ENCODE results near the gene LAYN.

The LAYN gene, protein sequence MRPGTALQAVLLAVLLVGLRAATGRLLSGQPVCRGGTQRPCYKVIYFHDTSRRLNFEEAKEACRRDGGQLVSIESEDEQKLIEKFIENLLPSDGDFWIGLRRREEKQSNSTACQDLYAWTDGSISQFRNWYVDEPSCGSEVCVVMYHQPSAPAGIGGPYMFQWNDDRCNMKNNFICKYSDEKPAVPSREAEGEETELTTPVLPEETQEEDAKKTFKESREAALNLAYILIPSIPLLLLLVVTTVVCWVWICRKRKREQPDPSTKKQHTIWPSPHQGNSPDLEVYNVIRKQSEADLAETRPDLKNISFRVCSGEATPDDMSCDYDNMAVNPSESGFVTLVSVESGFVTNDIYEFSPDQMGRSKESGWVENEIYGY

DNA sequence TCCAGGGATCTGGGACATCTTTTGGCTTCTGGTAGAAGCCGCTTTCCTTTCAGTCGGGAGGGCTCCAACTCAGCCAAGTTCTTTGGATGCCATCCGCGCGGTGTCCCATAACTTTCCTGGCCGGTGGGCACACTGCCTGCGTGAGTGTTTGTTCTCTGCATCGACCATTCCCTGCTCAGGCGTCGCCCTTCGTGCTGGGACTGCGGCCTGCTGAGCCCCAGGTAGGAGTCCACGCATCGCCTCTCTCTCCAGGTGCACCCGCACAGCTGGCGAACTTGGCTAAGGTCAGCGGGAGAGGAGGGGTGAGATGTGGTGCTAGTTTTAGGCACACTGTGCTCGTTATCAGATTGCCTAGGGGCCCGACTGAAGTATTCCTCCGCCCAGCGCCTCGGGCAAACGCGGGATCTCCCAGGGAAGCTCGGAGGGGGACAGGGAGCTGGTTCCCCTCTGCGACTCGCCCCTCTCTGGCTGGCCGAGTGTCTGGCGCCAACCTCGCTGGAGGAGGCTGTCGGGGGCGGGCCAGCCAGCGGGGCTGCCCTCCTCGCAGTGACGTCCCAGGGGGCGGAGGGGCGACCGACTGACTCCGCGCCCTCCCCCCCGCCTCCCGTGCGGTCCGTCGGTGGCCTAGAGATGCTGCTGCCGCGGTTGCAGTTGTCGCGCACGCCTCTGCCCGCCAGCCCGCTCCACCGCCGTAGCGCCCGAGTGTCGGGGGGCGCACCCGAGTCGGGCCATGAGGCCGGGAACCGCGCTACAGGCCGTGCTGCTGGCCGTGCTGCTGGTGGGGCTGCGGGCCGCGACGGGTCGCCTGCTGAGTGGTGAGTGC, at the start of gene LAYN:
TSS of gene LAYN (plus strand) at position 607 of the 823 bp plus-strand sequence. CDS start at position 731, 124 bp downstream.
- DNase-seq (ENCODE audit: low spot score): no peak

DNA sequence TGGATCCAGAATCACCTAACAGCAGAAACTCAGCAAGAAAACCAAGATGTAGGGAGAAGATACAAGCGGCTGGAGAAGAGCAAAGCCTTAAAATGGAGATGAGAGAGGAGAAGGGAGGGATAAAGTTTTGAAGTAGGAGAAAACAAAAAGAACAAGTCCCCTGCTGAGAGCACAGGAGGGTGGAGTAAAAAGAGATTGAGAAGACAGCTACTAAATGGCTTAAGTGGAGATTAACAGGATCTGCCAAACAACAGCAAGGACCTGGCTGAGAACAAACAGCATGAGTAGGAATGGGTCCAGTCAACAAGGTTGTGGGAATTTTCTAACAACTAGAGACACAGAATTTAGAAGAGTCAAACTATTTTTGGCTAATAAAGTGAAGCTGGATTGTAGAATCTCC, 46.5 kb upstream of the LAYN start:
- no peak for DNase-seq (ENCODE audit: low spot score)

DNA sequence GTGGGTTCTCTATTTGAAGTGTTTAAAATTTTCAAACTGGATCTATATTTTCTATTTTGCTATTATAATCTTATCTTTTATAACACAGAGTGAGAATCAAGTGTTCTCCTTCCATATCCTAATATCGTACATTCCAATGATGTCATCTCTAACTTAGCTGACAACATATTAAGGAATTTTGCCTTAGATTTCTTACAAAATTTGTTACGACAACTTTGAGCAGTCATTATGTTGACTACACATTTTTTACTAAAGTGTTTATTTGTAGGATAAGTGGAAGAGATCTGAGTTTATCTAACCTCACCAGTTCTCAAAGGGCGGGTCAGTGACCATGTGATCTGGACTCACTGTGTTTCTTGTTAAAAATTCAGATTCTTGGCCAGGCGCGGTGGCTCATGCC, 41.0 kb upstream of the LAYN start:
- no peak for DNase-seq (ENCODE audit: low spot score)

DNA sequence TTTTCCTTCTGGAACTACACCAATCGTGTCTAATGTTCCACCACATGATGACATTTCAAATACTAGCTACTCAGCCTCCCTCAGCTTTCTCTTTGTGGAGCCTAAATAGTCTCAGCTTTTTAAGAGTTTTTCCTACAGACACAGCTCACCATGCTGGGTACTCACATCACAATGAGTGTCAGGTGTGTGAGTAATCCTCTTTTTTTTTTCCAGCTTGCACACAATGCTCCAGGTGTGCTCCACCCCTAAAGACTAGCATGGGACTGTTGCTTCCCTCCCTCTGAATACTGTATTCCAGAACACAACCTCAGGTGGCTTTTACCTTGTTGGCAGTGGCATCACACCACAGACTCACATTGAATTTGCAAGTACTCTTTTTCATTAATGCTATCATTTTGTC, 40.0 kb upstream of the LAYN start:
- DNase-seq (ENCODE audit: low spot score): no peak

DNA sequence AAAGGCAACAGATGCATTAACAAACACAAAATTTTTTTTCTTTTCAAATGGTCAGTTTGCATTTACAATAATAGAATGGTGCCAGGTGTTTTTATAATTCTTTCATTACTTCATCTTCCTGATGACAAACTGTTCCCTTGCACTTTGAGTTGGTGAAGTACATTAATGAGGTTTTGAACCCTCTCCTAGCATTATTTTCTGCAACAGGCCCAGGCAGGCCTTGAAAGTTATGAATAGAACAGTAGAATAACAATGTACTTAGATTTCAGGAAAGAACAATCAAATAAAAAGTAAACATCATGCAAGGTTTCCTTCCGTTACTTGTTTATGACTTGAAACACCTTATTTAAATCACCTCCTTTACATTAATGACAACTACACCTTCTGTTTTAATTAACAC, 37.9 kb upstream of the LAYN start:
- DNase-seq (ENCODE audit: low spot score): no peak

DNA sequence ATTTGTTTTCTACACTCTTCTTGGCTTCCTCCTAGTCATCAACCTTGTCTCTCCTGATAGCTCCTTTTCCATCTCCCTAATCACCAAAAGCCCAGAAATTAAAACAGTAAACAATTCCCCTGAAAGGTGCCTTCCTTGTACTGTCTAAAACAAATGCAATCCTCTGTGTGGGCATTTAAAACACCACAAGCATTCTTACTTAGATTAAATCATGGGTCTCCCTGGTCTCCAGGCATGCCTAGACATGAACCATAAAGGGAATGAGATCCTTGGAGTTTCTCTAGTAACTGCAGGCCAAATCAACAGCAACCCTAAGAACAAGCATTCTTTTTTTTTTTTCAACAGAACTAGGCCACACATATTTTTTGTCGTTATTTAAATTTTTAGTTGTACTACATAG, 30.2 kb upstream of the LAYN start:
- DNase-seq (ENCODE audit: low spot score): no peak

DNA sequence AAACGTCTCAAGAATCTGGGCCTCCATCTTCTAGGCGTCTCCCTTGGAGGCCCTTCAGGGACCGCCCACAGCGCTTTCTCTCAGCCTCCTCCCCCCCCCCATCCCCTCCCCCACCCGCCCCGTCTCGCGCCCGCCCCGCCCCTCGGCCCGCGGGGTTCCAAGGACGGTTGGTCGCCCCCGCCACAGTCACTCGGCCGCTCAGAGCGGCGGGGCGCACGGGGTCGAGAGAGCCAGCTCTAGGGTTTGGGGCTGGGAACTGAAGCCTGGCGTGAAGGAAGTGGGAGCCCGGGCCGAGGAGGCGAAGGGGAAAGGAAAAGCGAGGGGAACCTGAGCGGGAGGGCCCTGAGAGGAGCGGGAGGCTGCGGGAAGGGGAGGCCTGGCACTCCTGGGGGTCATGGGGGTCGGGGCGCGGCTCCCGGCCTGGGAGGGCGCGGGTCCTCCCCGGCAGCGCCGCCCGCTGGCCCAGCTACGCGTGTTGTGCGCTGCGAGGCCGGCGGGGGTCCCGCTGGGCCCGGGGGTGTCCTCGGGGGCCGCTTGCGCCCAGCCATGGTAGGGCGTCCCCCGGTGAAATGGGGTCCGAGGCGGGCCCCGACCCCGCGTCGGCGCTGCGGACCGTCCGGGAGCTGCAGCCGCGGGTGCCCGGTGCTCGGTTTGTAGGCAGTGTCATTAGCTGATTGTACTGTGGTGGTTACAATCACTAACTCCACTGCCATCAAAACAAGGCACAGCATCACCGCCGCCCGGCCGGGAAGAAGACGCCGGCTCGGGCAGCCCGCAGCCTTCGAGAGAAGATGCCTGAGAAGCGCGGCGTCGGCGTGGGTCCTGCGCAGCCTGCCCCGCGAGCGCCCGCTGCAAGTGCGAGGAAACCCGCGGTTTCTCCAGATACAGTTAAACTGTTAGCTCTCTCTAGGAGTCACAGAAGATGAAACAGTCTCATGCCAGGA, 28.0 kb upstream of the LAYN start, which contains the start of gene BTG4:
TSS of gene BTG4 (minus strand) at position 91 of the 944 bp plus-strand sequence. CDS start 13,610 bp downstream, outside the sequence.
- no peak for DNase-seq (ENCODE audit: low spot score)

DNA sequence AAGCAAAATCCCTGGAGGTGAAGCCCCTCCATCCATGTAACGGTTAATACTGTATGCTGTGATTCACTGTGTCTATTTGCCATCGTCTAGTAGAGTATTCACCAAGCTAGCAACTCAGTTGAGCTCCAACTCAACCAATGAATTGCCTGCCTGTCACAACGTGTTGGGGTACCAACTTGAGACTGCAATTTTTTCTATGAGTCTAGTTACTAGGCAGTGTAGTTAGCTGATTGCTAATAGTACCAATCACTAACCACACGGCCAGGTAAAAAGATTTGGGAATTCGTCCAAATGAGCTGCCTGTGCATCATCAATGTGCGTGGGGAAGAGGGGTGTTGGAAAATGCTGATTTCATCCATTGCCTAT, 27.3 kb upstream of the LAYN start:
- no peak for DNase-seq (ENCODE audit: low spot score)

DNA sequence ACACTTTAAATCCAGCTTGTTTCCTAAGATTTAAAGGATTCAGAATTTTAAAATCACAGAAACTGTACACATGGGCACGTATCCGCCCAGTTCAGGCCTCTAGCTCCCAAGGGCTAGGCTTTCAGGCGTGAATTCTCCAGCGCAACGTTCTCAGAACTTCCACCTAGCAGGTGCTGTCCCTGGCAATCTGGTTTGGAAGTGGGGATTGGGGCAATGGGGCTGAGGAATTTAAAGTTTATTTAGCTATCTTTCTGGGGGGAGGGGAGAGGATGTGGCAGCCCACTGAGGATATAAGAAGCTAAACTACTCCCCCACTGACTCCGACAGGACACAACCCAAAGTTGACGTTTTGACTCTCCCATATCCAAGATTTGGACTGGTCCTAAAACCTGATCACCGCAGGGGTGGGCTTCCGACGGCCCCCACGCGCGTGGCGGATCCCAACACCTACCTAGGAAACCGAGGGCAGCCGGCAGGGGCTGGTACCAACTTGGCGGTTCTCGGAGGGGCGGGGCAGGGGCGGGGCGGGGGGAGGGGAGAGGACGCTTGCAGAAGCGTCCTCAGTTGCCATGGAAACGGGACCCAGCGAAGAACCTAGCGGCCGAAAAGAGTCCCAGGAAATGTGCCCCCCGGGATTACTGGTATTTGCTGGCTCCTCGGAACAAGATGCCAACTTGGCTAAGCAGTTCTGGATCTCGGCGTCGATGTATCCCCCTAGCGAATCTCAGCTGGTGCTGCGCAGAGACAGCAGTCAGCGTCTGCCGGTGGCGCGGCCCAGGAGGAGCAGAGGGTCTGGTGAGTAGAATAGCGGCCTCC, 26.1 kb upstream of the LAYN start, which contains the start of gene HOATZ:
TSS of gene HOATZ (plus strand) at position 563 of the 816 bp plus-strand sequence. CDS start at position 570, 7 bp downstream.
- no peak for DNase-seq (ENCODE audit: low spot score)

- DNase-seq (ENCODE audit: low spot score): no peak
Observed at GRCh38 chr11:111515591-111515990, 24.9 kb upstream of the LAYN start.

DNA sequence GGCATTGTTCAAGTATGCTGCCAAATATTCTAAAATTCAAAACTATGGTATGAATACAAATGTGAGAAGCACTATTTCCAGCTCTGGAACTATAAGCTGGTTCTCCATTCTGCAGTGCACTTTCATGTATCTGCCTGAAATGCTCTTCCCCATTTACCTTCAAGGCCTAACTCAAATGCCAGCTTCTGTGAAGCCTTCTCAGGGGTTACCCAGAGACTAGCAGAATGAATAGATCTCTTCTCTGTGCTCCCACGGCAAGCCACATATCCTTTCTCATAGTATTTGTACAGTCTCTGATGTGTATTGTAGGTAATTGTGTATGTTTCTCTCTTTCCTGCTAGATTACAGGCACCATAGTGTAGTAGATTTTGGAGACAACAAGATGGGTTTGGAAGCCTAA, 21.9 kb upstream of the LAYN start:
- DNase-seq (ENCODE audit: low spot score): no peak

DNA sequence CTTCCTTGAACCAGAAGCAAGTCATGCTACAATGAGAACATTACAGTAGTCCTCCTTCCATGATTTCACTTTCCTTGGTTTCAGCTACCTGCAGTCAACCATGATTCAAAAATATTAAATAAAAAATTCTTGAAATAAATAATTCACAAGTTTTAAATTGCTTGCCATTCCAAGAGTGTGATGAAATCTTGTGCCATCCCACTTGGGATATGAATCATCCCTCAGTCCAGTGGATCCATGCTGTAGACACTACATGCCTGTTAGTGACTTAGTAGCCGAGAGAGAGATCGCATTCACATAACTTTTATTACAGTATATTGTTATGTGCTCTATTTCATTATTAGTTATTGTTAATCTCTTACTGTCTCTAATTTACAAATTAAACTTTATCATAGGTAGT, 20.0 kb upstream of the LAYN start:
- DNase-seq (ENCODE audit: low spot score): no peak

DNA sequence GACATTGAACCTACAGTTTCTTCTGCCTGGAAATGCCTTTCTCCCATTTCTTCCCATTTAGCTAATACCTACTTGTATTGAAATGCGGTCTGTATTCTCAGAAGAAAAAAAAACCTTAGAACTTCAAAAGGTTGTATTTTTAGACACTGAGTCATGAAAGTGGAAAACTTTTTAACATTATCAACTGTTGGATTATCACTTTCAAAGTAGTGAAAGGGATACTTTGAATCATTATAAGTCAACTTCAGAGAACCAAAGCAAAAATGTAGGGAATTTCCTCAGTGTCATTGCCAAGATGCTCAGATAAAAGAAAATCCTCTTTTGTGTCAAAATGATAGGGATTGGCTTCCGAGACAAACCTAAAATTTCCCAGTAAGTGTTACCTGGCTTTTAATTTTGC, 19.4 kb upstream of the LAYN start:
- no peak for DNase-seq (ENCODE audit: low spot score)

DNA sequence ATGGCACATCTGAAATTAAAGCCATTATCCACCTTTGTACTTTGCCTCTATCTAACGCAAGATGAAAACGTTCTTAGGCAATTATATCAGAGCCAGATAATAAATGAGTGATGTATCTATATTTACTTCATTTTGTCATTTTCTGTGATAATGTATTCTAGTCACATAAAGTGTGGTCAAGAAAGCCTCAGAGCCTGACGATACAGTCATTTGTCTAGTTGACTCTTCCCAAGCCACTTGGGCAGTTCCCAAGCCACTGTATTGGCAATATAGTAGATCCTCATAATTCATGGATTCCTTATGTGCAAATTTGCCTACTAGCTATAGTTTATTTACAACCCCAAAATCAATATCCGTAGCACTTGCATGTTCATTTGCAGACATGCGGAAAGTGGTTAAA, 18.1 kb upstream of the LAYN start:
- no peak for DNase-seq (ENCODE audit: low spot score)

GRCh38 chr11:111523343-111523742, 17.2 kb upstream of the LAYN start:
- DNase-seq (ENCODE audit: low spot score): no peak

GRCh38 chr11:111524056-111524455, 16.5 kb upstream of the LAYN start:
- DNase-seq (ENCODE audit: low spot score): no peak

GRCh38 chr11:111525456-111525855, 15.1 kb upstream of the LAYN start:
- no peak for DNase-seq (ENCODE audit: low spot score)

- DNase-seq (ENCODE audit: low spot score): peak; percentile 51
Observed at GRCh38 chr11:111526501-111526900, 14.0 kb upstream of the LAYN start.

DNA sequence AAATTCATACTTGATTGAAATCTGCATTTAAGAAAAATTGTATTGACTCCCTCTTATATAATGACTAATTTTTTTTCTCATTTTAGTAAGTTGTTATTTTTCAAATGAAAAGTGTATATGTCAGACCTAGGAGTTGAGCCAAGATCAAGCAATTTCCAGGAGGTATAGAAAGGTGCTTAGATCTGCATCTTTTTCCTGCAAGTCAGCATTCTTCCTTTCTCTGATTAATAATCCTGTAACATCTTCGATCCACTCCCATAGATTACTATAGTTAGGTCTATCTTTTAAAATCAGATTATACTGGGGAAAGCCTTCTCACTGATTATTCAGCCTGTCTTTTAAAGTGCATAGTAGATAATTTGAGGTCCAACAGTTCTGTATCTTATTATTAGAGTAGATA, 13.2 kb upstream of the LAYN start:
- DNase-seq (ENCODE audit: low spot score): no peak

GRCh38 chr11:111528557-111528956, 12.0 kb upstream of the LAYN start:
- DNase-seq (ENCODE audit: low spot score): peak; percentile 34

DNA sequence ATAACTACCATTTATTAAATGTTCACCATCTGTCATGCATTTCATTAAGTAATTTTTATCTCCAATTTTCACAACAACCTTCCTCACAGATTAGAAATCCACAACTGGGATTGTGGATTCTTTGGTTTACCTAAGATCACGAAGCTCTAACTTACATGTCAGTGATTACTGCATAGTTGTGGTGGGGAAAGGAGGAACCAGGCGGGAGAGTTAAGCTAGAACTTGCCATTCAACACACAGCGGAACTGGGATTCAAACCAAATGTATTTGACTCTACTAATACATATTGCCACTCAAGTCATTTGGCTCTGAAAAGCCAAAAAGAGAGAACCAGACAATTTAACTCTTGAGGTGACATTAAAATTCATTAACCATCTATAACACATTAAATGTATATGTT, 10.4 kb upstream of the LAYN start:
- no peak for DNase-seq (ENCODE audit: low spot score)

Measured in RKO (cell line).